Hematopoietic multipotent progenitor cell treated with erythropoietin and hydrocortisone succinate and interleukin-3 and kit ligand, for 15 days (in vitro differentiated cells): ENCODE data around the gene NADSYN1.
A peak's percentile ranks its signal among the peaks of the same experiment; 100 is the strongest.
"Not testable (repeated sequence)": the region's sequence is repeated elsewhere in the genome, so short reads cannot be mapped to it uniquely, and the experiment has no call there.

Experiments
- DNase-seq: peaks from one replicate; pipeline ENCODE4 v3.0.0-alpha.2; 2015; ENCODE audit warnings: low spot score

Gene NADSYN1

GRCh38 chr11:71453037-71453917, at the start of gene NADSYN1:
TSS of gene NADSYN1 (plus strand) at chr11:71453203. CDS start at chr11:71453297, 94 bp downstream.
- peak; percentile 97 for DNase-seq

DNA sequence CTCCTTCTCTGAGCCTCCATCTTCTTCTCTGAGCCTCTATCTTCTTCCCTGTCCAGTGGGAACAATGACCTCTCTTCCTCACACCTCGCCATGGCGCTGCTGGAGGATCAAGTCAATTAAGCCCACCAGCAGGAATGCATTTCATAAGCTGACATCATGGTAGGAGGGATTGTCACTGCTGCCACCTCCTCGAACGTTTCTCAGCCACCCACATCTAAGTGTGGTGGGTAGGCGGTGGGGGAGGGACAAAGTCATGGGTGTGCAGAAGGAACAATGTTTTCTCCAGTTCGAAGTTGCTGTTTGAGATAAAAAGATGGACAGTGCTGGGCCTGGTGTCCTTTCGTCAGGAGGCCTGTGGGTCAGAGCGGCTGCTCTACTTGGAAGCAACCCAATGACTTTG, 48.8 kb upstream of the NADSYN1 start:
- DNase-seq: no peak

- no peak for DNase-seq
These were observed 46.3 kb upstream of the NADSYN1 start for GRCh38 chr11:71406681-71407080.

DNA sequence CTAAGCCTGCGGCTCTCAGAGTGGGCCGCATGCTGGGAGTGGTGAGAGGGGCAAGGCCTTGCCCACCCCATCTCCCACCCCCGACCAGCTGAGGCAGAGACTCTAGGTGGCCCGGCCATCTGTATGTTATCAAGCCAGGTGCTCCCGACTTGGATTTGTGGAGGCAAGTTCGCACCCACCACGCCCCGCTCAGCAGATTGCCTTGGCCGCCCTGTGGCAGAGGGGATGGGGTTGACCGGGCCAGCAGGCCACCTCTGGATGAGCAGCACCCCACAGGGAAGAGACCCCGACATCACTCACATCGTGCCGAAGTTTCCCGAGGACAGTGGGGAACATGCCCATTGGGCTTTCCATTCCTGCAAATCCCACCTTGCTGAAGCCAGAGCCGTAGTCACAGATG, 45.6 kb upstream of the NADSYN1 start:
- no peak for DNase-seq

DNA sequence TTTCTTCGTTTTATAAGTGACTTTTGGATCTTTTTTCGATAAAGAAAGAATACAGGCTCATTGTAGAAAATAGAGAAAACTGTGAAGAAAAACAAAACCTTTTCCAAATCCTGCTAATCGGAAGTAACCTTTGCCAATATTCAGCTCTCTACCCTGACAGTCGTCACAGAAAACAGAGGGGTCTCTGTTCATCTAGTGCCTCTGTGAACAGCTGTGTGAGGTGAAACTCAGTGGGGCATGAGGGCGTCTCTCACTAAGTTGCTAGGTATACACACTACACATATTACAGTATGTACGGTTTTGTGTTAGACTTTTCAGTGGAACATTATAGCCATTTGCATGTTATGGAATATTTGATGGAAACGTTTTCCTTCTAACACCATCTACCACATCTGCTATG, 44.2 kb upstream of the NADSYN1 start:
- no peak for DNase-seq

DNA sequence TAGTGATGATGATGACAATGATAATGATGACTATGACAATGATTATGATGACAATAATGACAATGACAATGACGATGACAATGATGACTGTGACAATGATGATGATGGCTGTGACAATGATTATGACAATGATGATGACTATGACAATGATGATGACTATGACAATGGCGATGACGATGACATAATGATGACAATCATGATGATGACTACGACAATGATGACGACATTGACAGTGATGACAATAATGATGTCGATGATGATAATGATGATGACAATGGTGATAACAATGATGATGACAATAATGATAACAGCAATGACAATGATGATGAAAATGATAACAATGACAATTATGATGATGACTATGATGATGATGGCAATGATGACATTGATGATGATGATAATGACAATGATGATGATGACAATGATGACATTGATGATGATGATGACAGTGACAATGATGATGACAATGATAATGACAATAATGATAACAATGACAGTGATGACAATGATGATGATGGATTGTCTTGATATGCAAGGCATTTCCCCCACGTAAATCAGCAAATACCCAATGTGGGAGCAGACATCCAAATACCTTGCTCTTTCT, 42.5 kb upstream of the NADSYN1 start:
- DNase-seq: no peak

DNA sequence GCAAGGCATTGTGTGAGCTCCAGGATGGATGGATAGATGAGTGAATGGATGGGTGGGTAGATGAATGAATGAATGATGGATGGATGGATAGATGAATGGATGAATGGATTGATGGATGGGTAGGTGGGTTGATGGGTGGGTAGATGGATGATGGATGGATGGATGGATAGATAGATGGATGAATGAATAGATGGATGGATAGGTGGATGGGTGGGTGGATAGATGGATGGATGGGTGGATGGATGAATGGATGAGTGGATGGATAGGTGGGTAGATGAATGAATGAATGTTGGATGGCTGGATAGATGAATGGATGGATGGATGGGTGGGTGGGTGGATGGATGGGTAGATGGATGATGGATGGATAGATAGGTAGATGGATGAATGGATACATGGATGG, 38.4 kb upstream of the NADSYN1 start:
- no peak for DNase-seq

DNA sequence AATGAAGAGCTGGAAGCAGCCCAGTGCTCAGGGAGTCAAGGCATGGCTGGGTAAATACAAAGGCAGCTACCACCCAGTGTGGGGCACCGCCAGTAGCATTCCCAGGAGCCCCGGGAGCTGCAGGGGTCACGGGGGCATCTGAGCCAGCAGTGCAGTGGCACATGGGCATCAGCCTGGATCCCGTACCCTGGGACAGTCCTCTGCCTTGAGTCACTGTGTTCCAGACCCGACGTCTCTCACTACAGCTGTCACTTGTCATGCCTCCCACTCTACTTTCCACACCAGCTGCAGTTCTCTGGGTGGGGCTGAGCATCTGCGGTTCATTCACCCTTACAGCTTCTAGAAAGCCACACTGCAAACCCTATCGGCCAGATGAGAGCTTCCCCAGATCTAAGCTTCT, 34.4 kb upstream of the NADSYN1 start:
- no peak for DNase-seq

DNA sequence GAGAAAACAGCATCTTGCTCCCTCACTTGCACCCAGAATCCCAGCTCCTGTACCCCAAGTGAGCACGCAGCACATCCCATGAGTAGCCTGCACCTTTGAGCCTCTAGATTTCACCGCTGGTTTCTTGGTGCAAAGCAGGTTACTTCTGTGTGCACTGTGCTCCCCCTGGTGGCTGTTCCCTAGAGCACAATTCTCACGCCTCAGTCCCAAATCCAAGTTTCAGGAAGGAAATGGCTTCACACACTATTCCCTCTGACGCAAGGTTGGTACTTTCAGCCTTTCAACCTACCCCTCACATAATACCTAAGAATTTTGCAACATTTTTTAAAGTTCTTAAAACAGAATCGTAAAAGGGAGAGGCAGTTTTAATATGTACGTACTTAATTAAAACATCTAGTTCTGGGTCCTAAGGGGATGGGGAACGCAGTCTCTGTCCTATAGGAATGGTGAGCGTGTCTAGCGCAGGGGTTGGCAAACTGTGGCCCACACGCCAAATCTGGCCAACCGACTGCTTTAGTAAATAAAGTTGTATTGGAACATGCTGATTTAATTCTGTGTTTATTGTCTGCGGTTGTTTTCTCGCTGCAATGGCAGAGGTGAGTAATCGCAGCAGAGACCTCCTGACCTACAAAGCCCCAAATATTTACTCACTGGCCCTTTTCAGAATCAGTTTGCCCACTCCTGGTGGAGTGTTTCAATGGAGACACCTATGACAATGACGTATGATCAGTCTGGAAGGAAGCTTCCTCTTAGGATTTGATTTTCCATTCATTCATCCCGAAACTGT, 32.4 kb upstream of the NADSYN1 start:
- DNase-seq: peak; percentile 20

DNA sequence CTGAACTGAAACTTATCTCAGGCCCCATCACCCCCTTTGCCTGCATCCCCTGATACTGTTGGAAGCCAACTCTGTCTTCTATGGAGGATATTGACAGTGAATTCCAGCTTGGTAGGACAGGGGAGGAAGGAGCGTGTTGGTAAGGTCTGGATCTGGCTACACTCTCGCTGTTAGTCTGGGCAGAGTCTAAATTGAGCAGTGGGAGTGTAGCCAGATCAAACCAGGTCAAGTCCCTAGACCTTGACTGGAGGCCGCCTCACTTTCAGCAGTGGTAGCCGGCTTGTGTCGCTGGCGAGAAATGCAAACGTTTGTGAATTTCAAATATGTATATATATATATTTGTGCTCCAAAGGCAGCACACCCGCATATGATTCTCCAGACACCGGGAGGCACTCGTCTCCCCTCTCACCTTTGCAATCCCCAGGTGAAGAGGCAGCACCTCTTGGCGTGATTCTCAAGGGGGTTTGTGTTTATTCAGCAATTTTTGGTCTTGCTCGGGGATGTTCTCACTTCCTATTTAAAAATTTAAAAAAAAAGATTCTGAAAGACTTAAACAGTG, 31.5 kb upstream of the NADSYN1 start:
- no peak for DNase-seq

- DNase-seq: not testable (repeated sequence)
These were observed 30.7 kb upstream of the NADSYN1 start for GRCh38 chr11:71422318-71422717.

- DNase-seq: no peak
These were observed 29.7 kb upstream of the NADSYN1 start for GRCh38 chr11:71423181-71423790.

DNA sequence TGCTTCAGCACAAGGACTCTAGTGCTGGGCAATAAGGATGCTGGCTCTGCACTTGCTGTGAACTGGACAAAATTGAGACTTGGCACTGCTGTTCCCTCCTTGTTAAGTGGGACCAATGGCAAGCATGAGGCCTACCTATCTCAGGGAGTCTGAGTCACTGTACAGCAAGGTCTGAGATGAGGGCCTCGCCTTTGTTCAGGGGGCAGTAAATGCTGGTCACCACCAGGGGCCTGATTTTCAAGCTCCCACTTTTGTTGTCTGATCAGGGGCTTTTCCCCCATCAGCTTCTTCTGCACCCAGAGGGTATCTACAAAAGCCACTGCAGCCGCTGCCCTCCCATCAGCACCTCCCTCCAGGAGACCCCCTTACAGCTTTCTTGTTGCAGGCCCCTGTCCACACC, 27.6 kb upstream of the NADSYN1 start:
- DNase-seq: no peak

- DNase-seq: no peak
These were observed 27.1 kb upstream of the NADSYN1 start for GRCh38 chr11:71425860-71426259.

DNA sequence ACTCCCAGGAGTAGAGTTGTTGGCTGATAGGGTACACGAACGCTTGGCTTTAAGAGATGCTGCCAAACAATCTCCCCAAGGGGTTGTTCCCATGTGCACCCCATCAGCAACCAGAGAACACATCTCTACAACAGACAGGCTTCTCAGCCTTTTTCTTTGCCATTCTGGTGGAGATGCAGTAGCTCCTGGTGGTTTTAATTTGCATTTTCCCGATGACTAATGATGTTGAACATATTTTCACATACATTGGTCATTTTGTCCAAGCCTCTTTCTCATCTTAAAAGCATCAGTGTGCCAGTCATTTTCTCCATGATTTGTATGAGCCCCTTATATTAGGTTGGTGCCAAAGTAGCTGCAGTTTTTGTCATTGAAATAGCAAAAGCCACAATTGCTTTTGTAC, 26.6 kb upstream of the NADSYN1 start:
- DNase-seq: no peak

DNA sequence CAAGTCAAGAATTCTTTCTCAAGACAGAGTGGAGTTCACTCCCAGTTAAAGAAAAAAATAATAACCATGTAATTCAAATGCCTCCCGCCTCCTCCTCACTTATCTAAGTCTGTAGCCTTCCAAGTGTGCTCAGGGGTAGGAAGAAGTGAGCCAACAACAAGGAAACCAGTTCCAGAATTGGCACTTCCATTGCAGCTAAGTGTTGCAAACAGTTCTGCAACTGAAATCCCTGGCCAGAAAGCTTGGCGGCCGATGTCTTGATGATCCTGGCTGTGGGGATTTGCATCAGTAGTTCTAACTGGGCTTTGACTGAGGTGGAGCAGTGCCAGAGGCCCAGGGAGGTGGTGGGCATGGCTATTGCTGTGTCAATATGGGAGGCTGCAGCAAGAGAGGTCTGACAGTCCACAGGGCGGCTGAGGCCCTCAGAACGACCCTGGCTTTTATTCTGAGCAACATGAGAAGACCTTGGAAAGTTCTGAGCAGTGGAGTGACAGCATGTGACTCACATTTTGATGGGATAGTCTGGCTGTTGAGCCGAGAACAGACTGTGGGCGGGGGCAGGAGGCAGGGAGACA, 24.1 kb upstream of the NADSYN1 start:
- DNase-seq: no peak

DNA sequence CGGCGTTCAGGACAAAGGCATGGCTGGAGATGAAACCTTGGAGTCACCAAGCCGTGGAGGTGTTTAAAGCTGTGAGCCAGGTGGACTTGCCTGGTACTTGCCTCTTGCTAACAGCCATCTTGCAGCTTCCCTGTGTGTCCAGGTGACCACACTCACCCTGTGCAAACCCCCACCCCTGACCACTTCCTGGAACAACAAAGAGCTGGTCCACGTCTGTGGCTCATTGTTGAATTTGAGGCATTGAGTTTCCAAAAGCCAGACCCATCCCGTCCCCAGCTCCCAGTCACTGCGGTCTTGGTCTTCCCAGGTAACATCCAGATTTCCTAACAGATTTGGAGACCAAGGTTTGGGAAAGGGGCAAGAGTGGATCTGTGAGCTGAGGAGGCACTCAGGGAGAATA, 23.3 kb upstream of the NADSYN1 start:
- DNase-seq: no peak

DNA sequence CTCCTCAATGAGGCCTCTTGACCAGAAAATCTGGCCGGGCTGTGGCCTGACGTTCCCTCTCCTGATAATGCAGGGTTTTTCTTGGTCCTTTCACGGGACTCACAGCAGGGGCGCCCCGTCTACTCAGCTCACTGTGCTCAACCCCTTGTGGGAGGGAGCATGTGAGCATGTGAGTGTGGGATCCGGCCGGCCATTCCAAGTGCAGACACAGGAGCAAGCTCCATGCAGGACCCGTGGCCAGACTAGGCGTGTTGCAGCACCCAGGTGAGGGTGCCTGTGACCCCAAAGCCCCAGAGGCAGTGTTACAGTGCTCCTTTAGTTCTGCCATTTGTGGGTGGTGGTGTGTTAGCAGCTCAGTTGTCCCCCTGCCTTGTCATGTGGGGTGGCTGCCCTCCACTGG, 22.8 kb upstream of the NADSYN1 start:
- DNase-seq: no peak

GRCh38 chr11:71431271-71431670, 21.7 kb upstream of the NADSYN1 start:
- no peak for DNase-seq

GRCh38 chr11:71432761-71433647, 20.0 kb upstream of the NADSYN1 start:
- DNase-seq: no peak
